Measurements from ENCODE around the gene TMEM131L.

TMEM131L gene

DNA sequence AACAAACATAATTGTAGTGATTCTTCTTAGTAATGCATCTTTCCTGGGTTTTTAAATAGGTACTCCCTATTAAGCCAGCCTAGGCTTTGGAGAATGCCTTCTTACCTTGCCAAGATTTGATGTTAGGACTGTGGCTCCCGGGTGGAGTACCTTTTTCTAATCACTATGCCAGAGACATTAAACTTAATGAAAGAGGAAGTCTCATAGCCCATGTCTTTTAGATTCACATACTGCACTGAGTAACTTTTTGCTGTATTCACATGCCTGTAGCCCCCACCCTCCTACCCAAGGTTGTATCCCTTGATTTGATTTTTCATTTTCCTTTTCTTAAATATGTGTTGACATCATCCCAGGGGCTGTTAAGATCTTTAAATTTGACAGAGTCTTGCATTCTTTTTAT, 113.7 kb downstream of the TMEM131L start:
- H3K4me3 Mint-ChIP-seq = no peak overlapping the region
- H3K9me3 Mint-ChIP-seq = no peaks in the 10 kb centered on the region
- no peak for TF ChIP-seq CTCF (IDR thresholded peaks at IDR 0.05; ENCODE audit: unreplicated experiment in 3 of 3)
- H3K36me3 Mint-ChIP-seq (ENCODE audit: low read depth) = peaks cover 14% of the 10 kb centered on the region
- no peak overlapping the region for H3K27ac Mint-ChIP-seq
- peaks cover 28% of the 10 kb centered on the region for H3K4me1 Mint-ChIP-seq
- H3K27me3 Mint-ChIP-seq (ENCODE audit: low read depth) = no peaks in the 10 kb centered on the region

DNA sequence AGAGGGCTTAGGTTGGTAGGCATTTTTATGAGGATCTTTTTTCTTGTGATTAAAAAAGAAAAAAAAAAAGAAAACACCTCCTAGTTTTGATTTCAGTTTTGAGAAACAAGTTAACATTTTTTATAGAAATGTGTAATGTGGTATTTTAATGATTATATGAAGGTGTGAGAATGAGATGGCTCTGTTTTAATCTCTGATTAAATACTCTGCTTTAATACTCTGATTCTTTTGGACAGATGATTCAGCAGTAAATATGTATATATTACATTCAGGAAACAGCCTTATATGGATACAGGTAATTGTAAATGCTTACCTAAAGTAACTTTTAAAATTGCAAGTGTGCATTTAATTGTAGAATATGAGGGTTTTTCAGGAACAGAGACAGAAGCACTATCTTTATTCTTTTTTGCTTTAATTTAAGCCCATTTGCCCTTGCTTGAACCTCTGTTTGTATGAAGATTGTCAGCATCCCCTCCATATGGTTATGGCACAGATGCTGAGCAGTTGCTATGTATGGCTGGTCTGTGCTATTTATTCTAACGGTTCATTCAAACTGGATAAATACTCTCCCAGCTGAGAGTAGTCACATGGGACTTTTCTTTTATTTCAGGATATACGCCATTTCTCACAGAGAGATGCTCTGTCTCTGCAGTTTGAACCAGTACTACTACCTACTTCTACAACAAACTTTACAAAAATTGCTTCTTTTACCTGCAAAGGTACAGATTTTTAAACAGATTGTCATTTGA, 117.0 kb downstream of the TMEM131L start:
- peaks cover 11% of the 10 kb centered on the region for H3K36me3 Mint-ChIP-seq (ENCODE audit: low read depth)
- H3K4me1 Mint-ChIP-seq = peaks cover 4% of the 10 kb centered on the region
- H3K27ac Mint-ChIP-seq = no peak overlapping the region
- H3K9me3 Mint-ChIP-seq = no peaks in the 10 kb centered on the region
- no peaks in the 10 kb centered on the region for H3K27me3 Mint-ChIP-seq (ENCODE audit: low read depth)
- no peak overlapping the region for H3K4me3 Mint-ChIP-seq
- TF ChIP-seq CTCF (IDR thresholded peaks at IDR 0.05; ENCODE audit: unreplicated experiment in 3 of 3) = no peak

- Mint-ChIP-seq H3K9me3 (no peaks in the 10 kb centered on the region), H3K4me3 (no peak overlapping the region), H3K27ac (no peak overlapping the region), H3K27me3 (ENCODE audit: low read depth) (no peaks in the 10 kb centered on the region), H3K4me1 (peaks cover 4% of the 10 kb centered on the region), H3K36me3 (ENCODE audit: low read depth) (peaks cover 30% of the 10 kb centered on the region)
- no peak for TF ChIP-seq CTCF (IDR thresholded peaks at IDR 0.05; ENCODE audit: unreplicated experiment in 3 of 3)
These were observed 118.9 kb downstream of the TMEM131L start for GRCh38 chr4:153585026-153585425.

DNA sequence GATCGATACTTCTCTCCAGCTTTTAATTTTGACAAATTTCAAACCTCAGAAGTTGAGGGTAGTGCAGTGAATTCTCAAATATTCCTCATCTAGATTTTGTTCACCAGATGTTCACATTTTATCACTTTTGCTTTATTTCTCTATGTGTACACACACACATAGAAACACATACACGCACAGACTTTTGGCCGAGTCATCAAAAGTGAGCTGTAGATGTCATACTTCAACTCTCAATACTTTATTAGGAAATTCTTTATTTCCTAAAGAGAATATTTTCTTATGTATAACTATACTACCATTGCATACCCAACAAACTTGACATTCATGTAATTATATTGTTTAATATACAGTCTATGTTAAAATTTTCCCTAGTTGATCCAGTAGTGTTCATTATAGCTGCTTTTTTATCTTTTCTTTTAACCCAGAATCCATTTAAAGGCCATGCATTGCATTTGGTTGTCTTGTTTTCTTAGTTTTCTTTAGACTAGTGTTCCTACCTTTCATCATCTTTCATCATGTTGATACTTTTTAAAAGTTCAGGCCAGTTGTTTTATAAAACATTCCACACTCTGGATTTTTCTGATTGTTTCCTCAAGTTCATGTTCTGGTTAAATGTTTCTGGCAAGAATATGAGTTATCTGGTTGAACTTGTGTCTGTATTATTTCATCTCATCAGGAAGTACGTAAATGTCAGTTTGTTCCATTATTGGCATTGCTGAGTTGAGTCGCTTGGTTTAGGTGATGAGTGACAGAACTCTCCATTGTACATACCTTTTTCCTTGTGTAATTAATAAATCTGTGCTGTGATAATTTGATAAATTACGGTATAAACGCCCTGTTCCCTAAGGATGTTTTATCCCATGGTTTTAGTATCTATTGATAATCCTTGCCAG, 123.8 kb downstream of the TMEM131L start:
- peaks cover 23% of the 10 kb centered on the region for H3K4me1 Mint-ChIP-seq
- H3K9me3 Mint-ChIP-seq = no peaks in the 10 kb centered on the region
- no peak overlapping the region for H3K27ac Mint-ChIP-seq
- no peaks in the 10 kb centered on the region for H3K27me3 Mint-ChIP-seq (ENCODE audit: low read depth)
- H3K4me3 Mint-ChIP-seq = no peak overlapping the region
- H3K36me3 Mint-ChIP-seq (ENCODE audit: low read depth) = peaks cover 52% of the 10 kb centered on the region
- TF ChIP-seq CTCF (IDR thresholded peaks at IDR 0.05; ENCODE audit: unreplicated experiment in 3 of 3) = no peak

DNA sequence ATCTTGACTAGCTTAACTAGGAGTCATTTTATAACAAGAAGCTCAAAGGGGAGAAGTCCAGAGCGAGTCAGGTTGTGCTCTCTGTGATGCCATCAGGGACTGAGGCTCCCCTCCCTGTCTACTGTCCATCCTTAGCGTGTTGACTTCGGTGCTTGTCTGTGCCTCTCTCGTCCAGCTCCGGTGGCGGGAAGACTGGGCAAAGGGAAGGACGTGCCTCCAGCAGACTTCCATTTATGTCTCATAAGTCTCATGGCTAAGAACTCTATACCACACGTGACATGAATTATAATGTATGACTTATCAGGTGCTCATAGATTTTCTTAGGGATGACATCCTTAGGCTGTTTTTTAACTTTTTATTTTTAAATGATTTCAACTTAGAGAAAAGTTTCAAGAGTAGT, 125.3 kb downstream of the TMEM131L start:
- TF ChIP-seq CTCF (IDR thresholded peaks at IDR 0.05; ENCODE audit: unreplicated experiment in 3 of 3) = no peak
- H3K4me3 Mint-ChIP-seq = no peak overlapping the region
- H3K27me3 Mint-ChIP-seq (ENCODE audit: low read depth) = no peaks in the 10 kb centered on the region
- H3K36me3 Mint-ChIP-seq (ENCODE audit: low read depth) = peaks cover 56% of the 10 kb centered on the region
- peaks cover 23% of the 10 kb centered on the region for H3K4me1 Mint-ChIP-seq
- H3K27ac Mint-ChIP-seq = peak overlapping the region in 1 of 3 experiments; percentile 40
- H3K9me3 Mint-ChIP-seq = no peaks in the 10 kb centered on the region
